Activated naive CD4-positive, alpha-beta T cell treated with Interleukin-2 at 50 U/mL for 16 hours (primary cell): ENCODE results near the gene FAM133A.

ENCODE experiments used
- DNase-seq: peaks from one replicate; pipeline ENCODE4 v3.0.0-alpha.2; 2020

FAM133A gene

DNA sequence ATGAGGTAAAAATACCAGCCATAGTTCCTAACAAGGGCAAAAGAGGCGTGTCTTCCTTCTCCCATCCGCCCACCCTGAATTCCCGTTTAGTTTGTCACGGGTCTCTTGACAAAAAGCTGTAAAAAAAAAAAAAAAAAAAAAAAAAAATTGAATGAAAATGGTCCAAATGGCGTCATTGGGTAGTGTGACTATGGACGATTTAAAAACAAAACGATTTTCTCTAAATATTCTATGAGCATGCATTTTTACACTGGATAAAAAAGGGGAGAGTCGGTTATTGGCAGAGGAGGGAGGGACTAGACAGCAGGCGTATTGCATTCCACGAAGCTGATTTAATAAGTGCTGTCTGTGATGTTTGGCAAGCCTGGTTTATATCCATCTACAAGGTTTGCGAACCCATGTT is at the start of gene FAM133A:
Gene FAM133A (plus strand): TSS at position 338 of the 403 bp plus-strand sequence. CDS start 35,214 bp downstream, outside the sequence.
- no peak for DNase-seq

DNA sequence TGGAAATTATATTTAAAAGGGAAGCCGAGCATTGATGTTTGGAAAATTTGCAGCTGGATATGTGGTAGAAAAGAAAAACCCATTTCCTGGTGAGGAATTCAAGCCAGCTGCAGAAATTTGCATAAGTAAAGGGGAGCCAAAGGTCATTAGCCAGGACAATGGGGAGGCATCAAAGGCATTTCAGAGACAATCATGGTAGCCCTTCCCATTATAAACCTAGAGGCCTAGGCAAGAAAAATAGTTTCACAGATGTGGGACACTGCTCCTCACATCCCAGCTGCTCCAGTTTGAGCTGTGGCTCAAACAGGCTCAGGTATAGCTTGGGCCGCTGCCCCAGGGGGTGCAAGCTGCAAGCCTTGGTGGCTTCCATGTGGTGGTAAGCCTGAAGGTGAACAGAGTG is 36.4 kb upstream of the FAM133A start:
- no peak for DNase-seq

DNA sequence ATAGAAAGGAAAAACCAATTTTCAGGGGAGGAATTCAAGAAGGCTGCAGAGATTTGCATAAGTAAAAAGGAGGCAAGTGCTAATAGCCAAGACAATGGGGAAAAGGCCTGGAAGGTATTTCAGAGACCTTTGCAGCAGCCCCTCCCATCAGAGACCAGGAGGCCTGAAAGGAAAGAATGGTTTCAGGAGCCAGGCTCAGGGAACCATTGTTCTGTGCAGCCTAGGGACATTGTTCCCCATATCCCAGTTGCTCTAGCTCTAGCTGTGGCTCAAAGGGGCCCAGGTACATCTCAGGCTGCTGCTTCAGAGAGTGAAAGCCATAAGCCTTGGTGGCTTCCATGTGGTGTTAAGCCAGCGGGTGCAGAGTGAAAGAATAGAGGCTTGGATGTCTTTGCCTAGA is 24.6 kb upstream of the FAM133A start:
- DNase-seq: no peak

DNA sequence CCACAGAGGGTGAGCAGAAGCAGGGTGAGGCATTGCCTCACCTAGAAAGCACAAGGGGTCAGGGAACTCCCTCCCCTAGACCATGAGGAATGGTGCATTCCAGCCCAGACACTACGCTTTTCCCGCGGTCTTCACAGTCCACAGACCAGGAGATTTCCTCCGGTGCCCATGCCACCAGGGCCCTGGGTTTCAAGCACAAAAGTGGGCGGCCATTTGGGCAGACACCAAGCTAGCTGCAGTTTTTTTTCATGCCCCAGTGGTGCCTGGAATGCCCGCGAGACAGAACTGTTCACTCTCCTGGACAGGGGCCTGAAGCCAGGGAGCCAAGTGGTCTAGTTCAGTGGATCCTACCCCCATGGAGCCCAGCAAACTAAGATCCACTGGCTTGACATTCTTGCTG is 13.4 kb upstream of the FAM133A start:
- no peak for DNase-seq

DNA sequence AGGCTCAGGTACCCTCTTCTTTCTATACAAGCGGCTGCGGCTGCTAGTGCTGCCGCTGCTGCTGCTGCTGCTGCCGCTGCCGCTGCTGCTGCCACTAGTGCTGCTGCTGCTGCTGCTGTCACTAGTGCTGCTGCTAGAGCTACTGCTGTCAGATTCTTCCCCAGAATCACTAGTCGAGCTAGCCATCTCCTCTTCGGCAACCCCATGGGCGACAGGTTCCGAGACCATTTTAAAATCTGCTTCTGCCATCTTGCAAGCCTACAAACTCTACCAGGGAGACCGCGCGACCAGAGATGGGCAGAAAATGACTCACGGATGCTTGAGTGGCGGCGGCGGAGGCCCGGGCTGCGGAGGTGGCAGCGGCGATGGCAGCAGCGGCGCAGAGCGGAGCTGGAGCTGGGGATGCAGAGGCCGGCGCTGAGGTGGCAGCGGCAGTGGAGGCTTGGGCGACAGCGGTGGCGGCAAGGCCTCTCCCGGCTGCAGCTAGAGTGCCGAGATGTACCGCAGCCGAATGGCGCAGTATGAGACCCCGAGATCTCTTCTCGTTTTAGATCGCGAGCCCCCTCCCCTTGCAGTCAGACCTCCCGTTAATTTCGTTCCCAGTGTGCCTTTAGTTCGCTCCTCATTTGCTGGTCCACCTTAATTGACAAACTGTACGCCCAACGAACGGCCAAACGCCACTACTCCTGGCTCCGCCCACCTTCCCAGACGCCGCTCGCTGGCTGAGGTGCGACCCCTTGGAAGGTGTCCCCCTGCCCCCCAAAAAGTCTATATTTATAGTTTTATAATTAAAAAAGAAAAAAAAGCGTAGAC is 744 bp upstream of the FAM133A start, which contains the start of gene NAP1L3:
Gene NAP1L3 (minus strand): TSS at position 523 of the 813 bp plus-strand sequence. CDS start 274 bp downstream, at position 249.
- peak; percentile 67 for DNase-seq

DNA sequence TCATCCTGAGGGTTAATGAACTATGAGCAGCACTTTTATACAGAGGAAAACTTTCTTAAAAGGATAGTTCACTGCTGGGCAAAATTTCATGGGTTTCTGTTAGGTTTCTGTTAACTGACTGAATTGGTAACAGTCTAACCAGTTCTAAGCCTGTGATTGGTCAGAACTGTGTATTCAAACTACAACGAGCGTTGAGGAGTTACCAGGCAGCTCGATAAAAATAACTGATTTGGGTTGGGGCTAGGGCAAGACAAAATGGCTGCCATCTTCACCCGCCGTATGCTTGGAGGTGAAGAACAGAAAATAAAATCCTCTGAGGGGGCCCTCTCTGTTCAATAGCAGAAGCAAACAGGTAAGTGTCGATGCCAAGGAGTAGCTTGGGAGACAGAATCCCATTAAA is 22.0 kb downstream of the FAM133A start:
- DNase-seq: no peak

DNA sequence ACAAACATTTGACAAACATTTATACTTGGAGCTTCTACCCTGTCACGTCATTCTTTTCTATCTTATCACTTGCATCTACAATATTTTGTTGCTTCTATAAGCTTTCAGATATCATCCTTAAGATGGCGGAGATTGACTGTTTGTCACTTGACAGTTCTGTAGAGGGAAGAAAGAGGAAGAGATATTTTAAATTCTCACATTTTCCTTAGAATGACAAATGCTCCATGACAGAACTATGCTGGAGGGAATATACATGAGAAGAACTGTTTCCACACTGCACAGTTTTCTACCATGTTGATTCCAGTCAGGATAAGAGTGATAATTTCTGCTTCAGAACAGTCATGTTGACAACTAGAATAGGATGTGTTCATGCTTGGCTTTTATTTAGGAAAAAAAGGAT is 29.7 kb downstream of the FAM133A start:
- no peak for DNase-seq

DNA sequence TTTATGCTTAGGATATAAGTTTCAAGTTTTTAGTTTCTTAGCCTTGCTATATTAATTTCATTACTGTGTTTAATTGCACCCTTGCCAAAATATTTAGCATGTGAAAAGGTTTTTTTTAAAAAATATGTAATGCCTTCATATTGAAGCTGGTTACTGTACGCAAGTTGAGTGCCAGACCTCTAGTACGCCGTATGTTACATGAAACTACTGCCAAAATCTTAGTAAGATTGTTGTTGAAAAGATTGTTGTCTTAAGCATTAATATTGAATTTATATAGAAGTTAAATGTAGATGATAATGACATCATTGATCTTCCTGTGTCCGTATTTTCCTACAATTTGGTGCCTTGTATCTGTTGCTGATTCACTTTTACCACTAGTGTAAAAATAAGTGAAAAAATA is 37.1 kb downstream of the FAM133A start:
- no peak for DNase-seq

DNA sequence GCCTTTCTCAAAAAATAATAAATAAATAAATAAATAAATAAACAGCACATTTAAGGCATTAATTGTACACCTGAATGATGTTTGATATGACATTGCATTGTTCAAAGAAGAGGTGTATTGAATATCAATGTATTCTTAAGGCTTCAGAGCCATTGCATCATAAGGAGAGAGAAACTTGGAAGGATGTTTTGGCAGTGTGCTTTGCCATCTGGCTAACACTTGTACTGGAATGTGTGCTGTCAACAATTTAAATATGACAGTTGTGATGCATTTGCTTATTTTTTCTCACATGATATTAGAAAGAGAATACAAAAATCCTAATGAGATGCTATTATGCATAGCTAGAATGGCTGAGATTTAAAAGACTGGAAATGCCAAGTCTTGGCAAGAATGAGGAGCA is 67.8 kb downstream of the FAM133A start:
- DNase-seq: no peak

DNA sequence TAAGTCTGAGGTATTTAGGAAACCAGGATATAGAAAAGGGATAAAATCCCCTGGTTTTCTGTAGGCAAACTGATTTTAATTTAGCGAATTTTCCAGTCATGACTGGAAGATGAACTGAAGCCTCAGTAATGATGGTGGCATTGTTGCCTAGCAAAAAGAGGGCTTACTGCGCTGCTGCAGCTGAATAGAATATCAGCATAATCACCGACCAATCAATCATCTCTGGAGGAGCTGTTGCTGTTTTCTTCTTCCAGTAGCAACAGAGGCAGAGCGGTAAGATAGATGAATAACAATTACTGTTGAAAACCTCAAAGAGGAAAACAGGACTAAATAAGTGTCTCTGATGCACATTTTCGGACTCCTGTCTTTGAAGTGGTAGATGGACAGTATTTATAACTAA is 86.2 kb downstream of the FAM133A start:
- DNase-seq: no peak
